A549 treated with ZK216348 at 1 μM for 4 hours (cell line): ENCODE results near the gene LRRN1. TPM values are rescaled to one million over a fixed set of nuclear protein-coding genes. Genes with fewer than 3 reads are reported as not detected.

ENCODE experiments used
- total RNA-seq: library from RNA; stranded (reverse); fragments of 200-300 nt; extraction: Qiagen RNA extraction; gene quantifications from 5 replicates; pipeline ENCODE4 v1.2.3, GENCODE V29; 2022; ENCODE audit warnings: low read depth

Gene LRRN1
- not detected in 5 replicates for total RNA-seq

DNA sequence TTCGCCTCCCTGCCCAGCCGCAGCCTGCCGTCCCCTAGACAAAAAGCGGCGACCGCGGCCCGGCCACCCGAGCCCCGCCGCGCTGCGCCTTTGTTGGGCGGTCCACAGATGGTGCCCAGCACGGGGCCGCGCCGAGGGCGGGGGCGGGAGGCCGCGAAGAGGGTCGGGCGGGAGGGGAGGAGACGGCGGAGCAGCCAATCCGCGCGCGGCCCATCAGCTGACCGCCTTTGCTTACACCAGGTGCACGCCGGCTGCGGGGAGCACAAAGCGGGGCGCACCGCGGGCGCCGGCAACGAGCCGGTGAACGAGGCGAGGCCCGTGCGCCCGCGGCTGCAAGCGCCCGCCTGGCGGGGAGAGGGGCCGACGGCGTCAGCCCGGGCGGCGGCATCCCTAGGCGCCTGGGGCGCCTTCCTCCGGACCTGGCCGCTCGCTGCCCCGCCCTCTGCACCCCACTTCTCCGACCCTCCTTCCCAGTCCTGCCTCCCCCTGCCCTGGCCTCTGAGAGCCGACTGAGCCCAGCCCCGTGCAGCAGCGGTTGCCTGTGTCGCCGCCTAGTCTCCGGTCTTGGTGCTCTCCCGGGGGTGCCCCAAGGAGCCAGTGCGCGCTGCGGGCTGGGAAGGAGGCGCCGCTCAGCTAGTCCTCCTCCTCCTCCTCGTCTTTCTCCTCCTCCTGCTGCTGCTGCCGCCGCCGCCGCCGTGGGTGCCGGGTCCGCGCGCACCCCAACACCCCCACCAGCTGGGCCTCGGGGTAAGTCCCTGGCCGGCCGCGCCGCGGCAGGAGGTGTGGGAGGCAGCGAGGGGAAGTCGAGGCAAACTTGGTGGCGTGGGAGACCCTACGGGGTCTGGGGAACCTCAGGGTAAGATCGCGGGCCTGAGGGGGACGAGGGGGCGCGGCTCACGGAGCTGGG lies at the start of gene LRRN1:
TSS of gene LRRN1 (plus strand) at position 259 of the 907 bp plus-strand sequence. CDS start 45,211 bp downstream, outside the sequence.

